ENCODE results near the gene BAD. TPM values are rescaled to one million over a fixed set of nuclear protein-coding genes. Genes with fewer than 3 reads are reported as not detected.
A peak's percentile ranks its signal among the peaks of the same experiment; 100 is the strongest.

The BAD gene
- total RNA-seq, 3 donors from 2014 or later: 27.6 to 38.8 (median 36.6) TPM

DNA sequence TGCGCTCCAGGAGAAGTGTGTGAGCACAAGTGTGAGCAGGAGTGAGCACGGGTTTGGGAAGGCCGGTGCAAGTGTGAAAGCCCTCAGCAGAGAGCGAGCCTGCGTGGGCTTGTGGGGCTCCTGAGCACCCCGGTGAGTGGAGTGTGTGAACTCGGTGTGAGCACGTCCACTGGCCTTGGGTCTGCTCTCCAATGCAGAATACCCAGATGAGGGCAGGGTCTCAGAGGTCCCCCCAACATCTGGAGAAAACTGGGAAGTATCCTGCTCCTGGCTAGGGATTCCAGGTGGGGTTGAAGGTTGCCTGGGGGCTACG, 22.1 kb upstream of the BAD start:
- H3K27me3 Mint-ChIP-seq (ENCODE audit: low read depth): peaks cover 4% of the 10 kb centered on the region
- H3K9me3 Mint-ChIP-seq: no peaks in the 10 kb centered on the region
- DNase-seq (no peak), ATAC-seq (no peak)
- peaks cover 26% of the 10 kb centered on the region for H3K4me1 Mint-ChIP-seq (ENCODE audit: low read depth)
- H3K36me3 Mint-ChIP-seq (ENCODE audit: insufficient read depth): peaks cover 7% of the 10 kb centered on the region
- H3K4me3 Mint-ChIP-seq: peak overlapping the region; percentile 99

DNA sequence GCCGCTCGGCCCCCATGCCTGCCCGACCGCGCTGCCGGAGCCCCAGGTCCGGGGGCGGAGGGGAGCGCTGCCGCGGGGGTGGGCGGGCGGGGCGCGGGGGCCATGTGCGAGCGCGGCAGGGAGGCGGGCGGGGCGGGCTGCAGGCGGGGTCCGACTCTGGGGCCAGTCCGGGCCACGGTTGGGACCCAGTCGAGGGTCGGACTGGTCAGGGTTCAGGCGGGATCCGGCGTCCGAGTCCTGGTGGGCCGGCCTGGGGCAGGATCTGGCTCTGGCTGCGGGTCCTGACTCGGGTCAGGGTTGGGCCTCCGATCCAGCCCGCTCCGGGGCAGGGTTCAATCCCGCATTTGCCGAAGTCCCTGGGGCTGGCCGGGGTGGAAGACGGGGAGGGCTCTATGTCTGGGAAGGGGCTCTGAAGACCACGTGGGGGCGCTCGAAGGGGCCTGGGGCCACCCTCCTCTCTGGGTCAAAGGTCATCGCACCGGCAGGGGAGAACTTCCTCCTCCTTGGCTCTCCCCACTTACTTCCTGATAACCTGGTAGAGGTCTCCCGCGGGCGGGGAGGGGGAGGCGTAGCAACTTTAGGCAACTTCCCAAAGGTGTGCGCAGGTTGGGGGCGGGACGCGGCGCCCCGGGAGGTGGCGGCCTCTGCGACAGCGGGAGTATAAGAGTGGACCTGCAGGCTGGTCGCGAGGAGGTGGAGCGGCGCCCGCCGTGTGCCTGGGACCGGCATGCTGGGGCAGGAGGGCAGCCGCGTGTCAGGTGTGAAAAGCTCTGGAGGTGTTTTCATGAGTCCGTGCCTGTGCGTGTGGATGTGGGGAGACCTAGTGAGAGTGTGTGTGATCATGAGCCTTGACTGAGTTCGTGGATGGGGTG, 21.5 kb upstream of the BAD start:
- Mint-ChIP-seq H3K36me3 (ENCODE audit: insufficient read depth) (peaks cover 7% of the 10 kb centered on the region), H3K9me3 (no peaks in the 10 kb centered on the region), H3K4me1 (ENCODE audit: low read depth) (peaks cover 25% of the 10 kb centered on the region), H3K27me3 (ENCODE audit: low read depth) (peaks cover 5% of the 10 kb centered on the region), H3K4me3 (peak overlapping the region; percentile 99)
- DNase-seq (peak; percentile 70), ATAC-seq (peak; percentile 17 to 19)

DNA sequence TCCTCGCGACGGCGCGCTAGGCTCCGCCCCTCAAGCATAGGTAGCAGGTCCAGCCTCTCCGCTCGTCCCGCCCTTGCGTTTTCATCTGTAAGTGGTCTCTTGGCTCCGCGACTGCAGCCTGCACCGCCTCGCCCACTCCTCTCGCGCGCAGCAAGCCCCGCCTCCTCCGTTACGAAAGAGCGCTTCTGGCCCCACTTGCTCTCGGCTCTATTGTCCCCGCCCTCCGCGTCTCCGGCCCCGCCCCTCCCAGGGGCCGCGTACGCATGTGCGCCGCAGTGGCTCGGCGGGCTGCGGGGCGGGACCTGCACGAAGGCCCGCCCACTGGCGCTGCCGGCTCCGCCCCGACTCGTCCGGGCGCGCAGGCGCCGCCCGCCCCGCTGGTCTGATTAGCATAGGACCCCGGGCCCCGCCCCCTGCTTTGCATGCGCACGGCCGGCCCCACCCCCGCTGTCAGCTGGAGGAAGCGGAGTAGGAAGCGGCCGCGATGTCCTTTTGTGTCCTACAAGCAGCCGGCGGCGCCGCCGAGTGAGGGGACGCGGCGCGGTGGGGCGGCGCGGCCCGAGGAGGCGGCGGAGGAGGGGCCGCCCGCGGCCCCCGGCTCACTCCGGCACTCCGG, 20.7 kb upstream of the BAD start, which contains the start of gene ESRRA:
Gene ESRRA, plus strand, starts transcription at position 450 of the 616 bp plus-strand sequence. CDS start 1,656 bp downstream, outside the sequence.
- ATAC-seq: peak; percentile 78 to 80
- DNase-seq: peak; percentile 100
- Mint-ChIP-seq H3K4me1 (ENCODE audit: low read depth) (peaks cover 31% of the 10 kb centered on the region), H3K9me3 (no peaks in the 10 kb centered on the region), H3K27me3 (ENCODE audit: low read depth) (peaks cover 12% of the 10 kb centered on the region), H3K36me3 (ENCODE audit: insufficient read depth) (peaks cover 7% of the 10 kb centered on the region), H3K4me3 (peak within 1 kb of the TSS; percentile 99)

DNA sequence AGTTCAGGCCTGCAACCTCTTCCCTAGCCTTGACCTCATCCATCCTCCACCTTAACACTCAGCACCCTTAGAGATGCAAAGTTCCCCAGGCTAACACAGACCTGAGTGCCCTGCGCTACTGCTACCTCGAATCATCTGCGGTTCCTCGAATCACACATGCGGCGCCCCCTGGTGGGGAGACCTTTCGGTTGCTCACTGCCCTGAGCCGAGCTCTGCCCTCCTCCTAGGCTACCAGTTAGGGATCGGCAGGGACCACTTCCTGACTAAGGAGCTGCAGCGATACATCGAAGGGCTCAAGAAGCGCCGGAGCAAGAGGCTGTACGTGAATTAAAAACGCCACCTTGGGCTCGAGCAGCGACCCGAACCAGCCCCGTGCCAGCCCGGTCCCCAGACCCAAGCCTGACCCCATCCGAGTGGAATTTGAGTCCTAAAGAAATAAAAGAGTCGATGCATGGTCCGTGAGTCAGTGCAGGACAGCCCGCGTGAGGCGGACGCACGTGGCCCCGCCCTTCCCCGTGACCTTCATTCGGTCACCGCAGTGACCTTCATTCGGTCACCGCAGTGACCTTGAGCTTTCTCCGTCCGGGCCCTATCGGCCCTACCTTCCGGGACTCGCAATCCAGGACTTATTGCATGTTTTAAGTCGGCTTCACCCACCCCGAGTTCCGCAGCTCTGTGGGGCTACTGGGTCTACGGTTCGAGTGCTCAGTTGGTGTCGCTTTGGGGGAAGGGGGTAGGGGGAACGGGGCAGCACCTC, 20.0 kb upstream of the BAD start:
- Mint-ChIP-seq H3K27me3 (ENCODE audit: low read depth) (peaks cover 19% of the 10 kb centered on the region), H3K36me3 (ENCODE audit: insufficient read depth) (peaks cover 7% of the 10 kb centered on the region), H3K4me3 (peak overlapping the region; percentile 88), H3K4me1 (ENCODE audit: low read depth) (peaks cover 33% of the 10 kb centered on the region), H3K9me3 (no peaks in the 10 kb centered on the region)
- peak; percentile 96 for DNase-seq
- ATAC-seq: peak; percentile 35 to 37

DNA sequence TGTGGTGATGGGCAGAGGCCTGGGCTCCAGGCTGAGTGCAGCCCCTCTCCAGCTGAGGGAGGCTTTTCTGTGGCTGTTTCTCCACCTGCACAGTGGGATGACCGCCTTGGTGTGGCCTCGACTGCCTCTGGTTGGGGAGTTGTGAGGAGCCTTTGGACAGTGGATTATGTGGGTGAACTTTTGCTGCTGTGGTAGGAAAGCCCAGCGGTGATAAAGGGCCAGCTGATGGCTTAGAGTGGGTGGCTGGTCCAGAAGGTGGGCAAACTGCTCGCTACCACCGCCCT, 19.5 kb upstream of the BAD start:
- Mint-ChIP-seq H3K27me3 (ENCODE audit: low read depth) (peaks cover 21% of the 10 kb centered on the region), H3K36me3 (ENCODE audit: insufficient read depth) (peaks cover 7% of the 10 kb centered on the region), H3K4me3 (peak overlapping the region; percentile 88), H3K9me3 (no peaks in the 10 kb centered on the region), H3K4me1 (ENCODE audit: low read depth) (peaks cover 33% of the 10 kb centered on the region)
- ATAC-seq (no peak), DNase-seq (no peak)

DNA sequence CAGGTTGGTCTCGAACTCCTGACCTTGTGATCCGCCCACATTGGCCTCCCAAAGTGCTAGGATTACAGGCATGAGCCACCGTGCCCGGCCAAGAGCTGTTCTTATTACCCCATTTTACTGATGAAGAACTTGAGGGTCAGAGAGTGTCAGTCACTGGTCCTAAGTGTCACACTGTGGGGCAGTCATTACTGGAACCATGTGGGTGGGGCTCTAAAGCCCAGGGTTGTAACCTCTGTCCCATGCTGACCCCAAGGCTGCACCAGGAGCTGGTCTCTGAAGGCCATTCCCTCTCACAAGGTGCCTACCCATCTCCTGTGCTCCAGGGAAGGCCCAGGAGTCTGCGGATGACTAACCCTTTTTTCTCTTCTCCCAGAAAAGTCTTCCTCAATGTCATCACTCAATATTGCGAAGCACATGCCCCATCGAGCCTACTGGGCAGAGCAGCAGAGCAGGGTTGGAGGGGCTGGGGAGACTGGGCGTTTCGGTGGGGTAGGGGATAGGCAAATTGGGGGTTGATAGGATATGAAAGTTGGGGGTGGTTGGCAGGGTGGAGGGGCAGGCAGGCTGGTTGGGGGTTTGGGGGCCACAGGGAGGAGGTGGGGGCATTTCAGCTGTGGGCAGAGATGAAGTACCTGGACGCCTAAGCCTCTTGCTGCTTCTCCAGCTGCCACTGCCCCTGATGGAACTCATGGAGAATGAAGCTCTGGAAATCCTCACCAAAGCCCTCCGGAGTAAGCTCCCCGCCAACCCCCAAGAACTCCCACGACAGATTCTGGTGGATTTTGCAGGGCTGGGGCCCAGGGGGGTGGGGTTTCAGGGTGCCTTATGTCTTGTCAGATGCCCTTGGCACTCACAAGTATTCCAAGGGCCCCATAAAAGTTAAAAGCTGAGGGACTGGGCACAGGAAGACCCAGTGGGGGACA, 18.9 kb upstream of the BAD start:
- H3K4me1 Mint-ChIP-seq (ENCODE audit: low read depth): peaks cover 33% of the 10 kb centered on the region
- no peaks in the 10 kb centered on the region for H3K9me3 Mint-ChIP-seq
- H3K36me3 Mint-ChIP-seq (ENCODE audit: insufficient read depth): peaks cover 7% of the 10 kb centered on the region
- H3K4me3 Mint-ChIP-seq: no peak overlapping the region
- ATAC-seq (no peak), DNase-seq (no peak)
- H3K27me3 Mint-ChIP-seq (ENCODE audit: low read depth): peaks cover 27% of the 10 kb centered on the region

DNA sequence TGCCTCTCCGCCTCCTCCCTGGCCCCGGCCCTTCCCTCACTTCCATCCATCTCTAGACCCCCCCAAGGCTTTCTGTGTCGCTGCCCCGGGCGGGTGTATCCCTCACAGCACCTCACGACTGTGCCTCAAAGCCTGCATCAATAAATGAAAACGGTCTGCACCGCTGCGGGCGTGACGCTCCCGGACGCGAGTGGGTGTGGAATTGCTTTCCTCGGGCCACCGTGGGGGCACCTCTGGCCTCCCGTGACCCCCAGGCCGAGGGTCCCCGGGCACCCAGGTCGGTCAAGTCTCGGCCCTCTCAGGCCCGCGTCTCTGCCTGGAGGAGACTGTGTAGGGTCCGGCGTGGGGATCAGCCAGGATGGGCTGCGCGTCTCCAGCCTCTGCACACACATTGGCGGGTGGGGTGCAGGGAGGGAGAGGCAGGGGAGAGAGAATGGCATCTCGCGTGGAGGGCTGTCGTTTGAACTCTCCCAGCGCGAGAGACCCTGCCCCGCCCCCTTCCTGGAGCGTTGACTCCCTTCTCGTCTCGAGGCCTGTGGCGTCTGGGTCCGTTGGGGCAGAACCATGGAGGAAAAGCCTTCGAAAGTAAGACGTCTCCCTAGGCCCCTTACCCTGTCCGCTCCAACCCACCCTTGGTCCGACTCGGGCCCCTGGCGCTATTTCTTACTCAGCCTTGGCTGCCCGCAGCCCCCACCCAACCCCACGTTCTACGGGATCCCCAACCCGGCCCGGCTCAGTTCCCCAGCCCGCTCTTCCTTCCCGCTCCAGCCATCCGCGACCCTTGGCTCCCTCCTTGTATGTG, 15.6 kb upstream of the BAD start, which contains the start of gene CATSPERZ:
Gene CATSPERZ, plus strand, starts transcription at position 512 of the 802 bp plus-strand sequence. Its CDS starts 53 bp downstream, at position 565.
- no peak for DNase-seq
- Mint-ChIP-seq H3K4me1 (ENCODE audit: low read depth) (peaks cover 28% of the 10 kb centered on the region), H3K4me3 (peak within 1 kb of the TSS; percentile 66), H3K9me3 (no peaks in the 10 kb centered on the region), H3K36me3 (ENCODE audit: insufficient read depth) (no peaks in the 10 kb centered on the region), H3K27me3 (ENCODE audit: low read depth) (peaks cover 59% of the 10 kb centered on the region)
- no peak for ATAC-seq

DNA sequence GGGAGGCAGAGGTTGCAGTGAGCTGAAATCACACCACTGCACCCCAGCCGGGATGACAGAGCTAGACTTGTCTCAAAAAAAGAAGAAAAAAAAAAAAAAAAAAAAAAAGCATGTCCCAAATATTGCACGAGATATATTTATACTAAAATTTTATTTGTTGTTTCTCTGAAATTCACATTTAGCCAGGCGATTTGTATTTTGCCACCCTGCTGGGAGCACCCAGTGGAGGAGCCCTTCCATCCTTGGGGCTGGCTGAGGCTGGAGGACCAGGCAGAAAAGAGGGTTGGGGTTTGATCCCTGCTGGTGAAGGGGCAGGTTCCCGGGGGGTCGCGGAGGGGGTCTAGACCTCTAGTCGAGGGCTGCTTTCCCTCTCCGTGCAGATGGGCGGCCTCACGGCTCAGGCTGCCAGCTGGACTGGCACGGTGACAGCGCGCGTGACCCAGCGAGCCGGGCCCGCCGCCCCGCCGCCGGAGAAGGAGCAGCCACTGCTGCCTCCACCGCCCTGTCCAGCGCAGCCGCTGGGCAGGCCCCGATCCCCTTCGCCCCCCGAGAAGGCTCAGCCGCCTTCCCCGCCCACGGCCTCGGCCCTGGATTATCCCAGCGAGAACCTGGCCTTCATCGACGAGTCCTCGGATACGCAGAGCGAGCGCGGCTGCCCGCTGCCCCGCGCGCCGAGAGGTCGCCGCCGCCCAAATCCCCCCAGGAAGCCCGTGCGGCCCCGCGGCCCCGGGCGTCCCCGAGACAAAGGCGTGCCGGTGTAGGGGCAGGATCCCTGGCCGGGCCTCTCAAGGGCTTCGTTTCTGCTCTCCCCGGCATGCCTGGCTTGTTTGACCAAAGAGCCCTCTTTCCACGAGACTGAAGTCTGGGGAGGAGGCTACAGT, 14.7 kb upstream of the BAD start:
- H3K9me3 Mint-ChIP-seq: no peaks in the 10 kb centered on the region
- H3K4me3 Mint-ChIP-seq: peak overlapping the region; percentile 13
- peaks cover 24% of the 10 kb centered on the region for H3K4me1 Mint-ChIP-seq (ENCODE audit: low read depth)
- DNase-seq (no peak), ATAC-seq (no peak)
- peaks cover 65% of the 10 kb centered on the region for H3K27me3 Mint-ChIP-seq (ENCODE audit: low read depth)
- no peaks in the 10 kb centered on the region for H3K36me3 Mint-ChIP-seq (ENCODE audit: insufficient read depth)

DNA sequence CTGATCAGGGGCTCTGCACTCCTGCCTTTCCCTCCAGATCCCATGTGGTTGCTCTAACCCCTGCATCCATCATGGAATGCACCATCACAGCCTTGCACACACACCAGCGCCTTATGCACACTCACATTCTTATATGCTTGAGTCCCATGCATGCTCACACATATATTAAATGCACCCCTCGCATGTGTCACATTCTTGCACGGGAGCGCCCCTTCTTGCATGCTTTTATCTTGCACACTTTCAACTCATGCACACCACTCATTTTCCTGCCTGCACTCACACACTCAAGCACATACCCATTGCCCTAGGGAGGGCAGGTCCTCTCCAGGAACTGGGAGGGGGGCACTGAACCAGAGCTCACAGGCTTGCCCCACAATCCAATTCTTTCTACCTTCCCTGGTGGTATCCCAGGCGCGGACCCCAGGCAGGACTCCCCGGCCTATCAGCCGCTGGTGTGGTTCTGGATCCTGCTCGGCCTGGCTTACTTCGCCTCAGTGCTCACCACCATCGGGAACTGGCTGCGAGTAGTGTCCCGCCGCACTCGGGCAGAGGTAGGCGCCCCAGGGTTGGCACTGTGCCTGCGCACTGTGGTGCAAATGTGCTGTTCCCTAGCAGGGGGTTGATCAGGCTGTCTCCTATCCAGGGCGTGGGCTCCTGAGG, 13.4 kb upstream of the BAD start:
- ATAC-seq (no peak), DNase-seq (no peak)
- no peaks in the 10 kb centered on the region for H3K9me3 Mint-ChIP-seq
- no peak overlapping the region for H3K4me3 Mint-ChIP-seq
- no peaks in the 10 kb centered on the region for H3K36me3 Mint-ChIP-seq (ENCODE audit: insufficient read depth)
- peaks cover 20% of the 10 kb centered on the region for H3K4me1 Mint-ChIP-seq (ENCODE audit: low read depth)
- peaks cover 79% of the 10 kb centered on the region for H3K27me3 Mint-ChIP-seq (ENCODE audit: low read depth)

DNA sequence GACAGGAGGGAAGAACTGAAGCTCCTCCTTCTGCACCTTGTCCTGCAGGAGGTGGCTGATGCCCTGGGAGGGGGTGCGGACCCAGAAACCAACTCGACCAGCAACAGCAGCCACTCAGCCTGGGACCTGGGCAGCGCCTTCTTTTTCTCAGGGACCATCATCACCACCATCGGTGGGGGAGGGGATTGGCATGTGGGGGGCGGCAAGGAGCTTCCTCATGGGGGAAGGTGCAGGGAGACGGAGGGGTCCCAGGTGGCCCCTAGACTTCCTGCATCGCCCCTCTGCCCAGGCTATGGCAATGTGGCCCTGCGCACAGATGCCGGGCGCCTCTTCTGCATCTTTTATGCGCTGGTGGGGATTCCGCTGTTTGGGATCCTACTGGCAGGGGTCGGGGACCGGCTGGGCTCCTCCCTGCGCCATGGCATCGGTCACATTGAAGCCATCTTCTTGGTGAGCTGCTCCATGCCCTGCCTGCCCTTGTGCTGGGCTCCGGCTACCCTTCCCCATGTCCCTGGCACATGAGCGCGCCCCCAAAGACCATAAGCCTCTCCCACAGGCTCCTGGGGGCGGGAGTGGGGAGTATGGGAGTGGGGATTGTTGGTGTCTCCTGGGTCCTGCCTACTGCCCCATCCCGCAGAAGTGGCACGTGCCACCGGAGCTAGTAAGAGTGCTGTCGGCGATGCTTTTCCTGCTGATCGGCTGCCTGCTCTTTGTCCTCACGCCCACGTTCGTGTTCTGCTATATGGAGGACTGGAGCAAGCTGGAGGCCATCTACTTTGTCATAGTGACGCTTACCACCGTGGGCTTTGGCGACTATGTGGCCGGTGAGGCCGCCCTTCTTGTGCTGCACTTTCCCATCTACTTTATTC, 12.6 kb upstream of the BAD start:
- ATAC-seq (no peak), DNase-seq (no peak)
- H3K9me3 Mint-ChIP-seq: no peaks in the 10 kb centered on the region
- H3K36me3 Mint-ChIP-seq (ENCODE audit: insufficient read depth): no peaks in the 10 kb centered on the region
- H3K4me3 Mint-ChIP-seq: no peak overlapping the region
- peaks cover 20% of the 10 kb centered on the region for H3K4me1 Mint-ChIP-seq (ENCODE audit: low read depth)
- peaks cover 82% of the 10 kb centered on the region for H3K27me3 Mint-ChIP-seq (ENCODE audit: low read depth)

DNA sequence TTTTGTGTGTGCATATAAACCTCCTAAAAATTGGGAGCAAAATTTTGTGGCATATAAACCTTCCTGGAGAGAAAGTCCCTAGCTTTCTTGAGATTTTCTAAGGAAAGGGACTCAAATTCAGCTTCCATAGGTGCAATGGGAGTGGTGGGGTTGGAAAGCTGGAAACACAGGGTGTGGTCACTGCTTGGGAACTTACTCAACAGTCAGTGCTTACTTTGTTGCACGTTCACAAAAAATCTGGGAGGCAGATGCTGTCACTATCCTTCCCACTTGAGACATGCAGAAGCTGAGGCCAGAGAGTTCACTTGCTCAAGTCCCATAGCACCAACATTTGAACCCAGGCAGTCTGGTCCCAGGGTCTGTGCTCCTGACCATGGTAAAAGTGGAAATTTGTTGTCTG, 11.8 kb upstream of the BAD start:
- H3K9me3 Mint-ChIP-seq: no peaks in the 10 kb centered on the region
- DNase-seq (no peak), ATAC-seq (no peak)
- H3K36me3 Mint-ChIP-seq (ENCODE audit: insufficient read depth): no peaks in the 10 kb centered on the region
- no peak overlapping the region for H3K4me3 Mint-ChIP-seq
- H3K4me1 Mint-ChIP-seq (ENCODE audit: low read depth): peaks cover 20% of the 10 kb centered on the region
- peaks cover 78% of the 10 kb centered on the region for H3K27me3 Mint-ChIP-seq (ENCODE audit: low read depth)
